COLO829 (cell line): Measurements from ENCODE around the gene SHROOM3.

Experiments
- DNase-seq: peaks from one replicate; pipeline ENCODE4 v3.0.0; 2012; ENCODE audit warnings: low spot score

SHROOM3 gene

DNA sequence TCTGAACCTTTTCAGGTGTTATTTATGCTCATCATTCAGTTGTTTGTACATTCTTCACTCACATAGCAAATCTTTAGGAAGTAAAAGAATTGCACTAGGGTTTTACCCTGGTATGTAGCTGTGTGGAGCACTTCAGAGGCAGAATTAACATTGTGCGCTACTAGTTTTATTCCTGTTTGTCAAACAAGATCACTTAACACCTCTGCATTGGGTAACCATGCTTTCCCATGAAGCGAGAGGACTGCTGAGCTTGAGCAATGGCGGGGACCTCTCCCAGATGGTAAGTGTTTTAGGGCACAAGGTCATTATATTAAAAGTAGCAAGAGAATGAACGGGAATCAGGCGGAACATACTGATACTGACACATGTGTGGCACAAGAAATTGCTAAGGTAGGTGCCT lies 59.2 kb downstream of the SHROOM3 start:
- no peak for DNase-seq

DNA sequence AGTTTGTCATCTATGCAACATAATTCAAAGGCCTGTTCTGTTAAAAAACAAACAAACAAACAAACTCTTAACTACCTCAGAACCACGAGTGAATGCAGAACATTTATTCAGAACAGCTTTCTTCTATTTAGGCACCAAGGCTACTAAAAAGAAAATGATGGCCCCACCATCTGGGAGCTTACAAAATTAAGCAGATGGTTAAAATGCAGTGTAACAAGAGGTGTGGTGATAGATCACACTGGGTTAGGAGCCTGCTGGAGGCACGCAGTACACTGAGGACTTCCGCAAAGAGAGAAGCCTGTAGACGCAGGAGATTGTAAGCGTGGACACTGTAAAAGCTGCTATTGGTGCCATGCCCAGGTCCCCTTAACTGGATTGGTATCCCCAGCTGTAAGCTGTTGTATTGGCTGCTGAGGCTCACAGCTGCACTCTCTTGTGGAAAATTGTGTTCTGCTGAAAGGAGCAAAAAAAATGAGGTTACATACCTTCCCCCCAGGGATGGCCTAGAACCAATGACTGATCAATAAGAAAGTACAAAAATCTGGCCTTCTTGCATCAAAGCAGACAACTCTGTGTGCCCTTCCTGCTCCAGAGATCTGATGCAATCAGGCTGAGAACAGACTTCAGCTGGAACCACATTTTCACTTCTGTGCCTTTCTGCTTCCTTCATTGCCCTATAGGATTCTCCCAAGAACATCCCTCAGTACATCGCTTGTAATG lies 60.0 kb downstream of the SHROOM3 start:
- DNase-seq = no peak

DNA sequence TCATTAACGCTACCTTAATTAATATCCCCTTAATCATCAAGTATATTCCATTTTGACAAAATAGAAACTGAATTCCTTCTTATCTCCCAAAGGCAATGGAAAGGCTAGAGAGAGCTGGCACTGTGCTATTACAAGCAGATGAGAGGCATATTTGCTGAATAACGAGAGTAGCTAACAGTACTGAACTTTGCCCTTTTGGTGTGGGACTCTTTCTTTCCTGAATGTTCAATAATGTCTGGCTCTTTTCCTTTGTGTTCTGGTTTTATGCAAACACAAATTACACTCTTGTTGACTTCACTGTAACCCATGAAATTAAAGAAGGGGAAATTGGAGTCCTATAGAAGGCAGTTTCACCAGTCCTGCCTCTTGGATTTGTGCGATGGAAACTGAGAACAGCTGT lies 63.5 kb downstream of the SHROOM3 start:
- DNase-seq = no peak

DNA sequence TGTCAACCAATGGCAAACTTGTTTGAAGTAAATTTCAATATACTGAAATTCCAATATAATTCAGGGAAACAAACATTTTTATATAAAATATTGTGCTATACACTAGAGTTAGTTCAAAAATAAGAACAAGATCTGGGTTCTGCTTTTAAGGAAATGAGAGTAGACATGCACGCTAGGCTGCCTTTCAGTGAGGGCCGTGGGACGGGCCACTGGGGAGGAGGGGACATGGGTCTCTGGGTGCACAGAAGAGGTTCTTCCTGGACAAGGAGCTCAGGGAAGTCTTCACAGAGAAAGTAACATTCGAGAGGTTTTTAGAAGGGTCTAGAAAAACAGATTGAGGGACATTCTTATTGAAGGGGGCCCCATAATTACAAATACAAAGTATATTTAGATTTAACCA lies 64.4 kb downstream of the SHROOM3 start:
- no peak for DNase-seq

DNA sequence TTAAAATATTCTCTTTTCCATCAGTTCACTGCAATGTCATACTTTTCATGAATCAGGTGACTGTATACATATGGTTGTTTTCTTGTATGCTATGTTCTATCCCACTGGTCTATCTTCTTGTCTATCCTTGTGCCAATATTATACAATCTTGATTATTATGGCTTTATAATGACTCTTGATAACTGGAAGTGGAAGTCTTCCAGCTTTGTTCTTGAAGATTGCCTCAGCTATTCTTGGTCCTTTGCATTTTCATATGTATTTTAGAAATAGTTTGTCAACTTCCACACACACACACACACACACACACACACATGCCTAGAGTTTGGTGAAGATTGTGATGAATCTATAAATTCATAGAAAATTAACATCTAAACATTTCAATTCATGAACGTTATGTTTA lies 67.9 kb downstream of the SHROOM3 start:
- DNase-seq = no peak

DNA sequence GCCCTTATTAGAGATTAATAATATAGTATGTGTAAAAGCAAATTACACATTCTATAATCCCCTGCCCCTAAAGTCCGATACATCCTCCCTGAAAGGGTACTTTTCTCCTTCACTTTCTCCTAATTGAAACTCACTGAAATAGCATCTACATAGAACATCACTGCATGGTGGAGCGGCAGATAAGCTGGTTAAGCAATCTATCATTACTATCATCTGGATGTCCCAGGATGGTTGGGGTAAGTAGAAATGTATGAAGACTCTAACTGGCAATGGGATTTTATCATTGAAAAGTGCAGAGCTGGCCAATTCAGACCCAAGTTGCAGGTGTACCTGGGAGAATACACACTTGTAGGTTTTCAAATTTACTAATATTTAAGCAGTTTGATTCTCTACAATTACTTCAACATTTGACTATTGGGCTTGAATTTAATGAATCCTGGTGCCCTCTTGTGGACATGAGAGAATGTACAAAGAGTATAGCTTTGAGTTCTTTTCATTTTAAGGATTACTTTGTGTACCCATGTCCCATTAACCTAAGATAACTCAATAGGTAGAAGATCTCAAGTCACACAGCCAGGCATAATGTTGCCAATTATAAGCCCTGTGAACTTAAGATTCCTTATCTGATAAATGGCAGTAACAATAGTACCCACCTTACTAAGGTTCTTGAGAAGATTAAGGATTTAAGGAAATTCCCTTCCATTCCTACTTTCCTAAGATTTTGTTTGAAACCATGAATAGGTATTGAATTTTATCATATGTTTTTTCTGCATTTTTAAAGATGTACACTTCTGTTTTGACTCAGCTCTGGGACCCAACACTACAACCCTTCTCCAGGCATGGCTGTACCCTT lies 69.8 kb downstream of the SHROOM3 start:
- peak; percentile 84 for DNase-seq

DNA sequence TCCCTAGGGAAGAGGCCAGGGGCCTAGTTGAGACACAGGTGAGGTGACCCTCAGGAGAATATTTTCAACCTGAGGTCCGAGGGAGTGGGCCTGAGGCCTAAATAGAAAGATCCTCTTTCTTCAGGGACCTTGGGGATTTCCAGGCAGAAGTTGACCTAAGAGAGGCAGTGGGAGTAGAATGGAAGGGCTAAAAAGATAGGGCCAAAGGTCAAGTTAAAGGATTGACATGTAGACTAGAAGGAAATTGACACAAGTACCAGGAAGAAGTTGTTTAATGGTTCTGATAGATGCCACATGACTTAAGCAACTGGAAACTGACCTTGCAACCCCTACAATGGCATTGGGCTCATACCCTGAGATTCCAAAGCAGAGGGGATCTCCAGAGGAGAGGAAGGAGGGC lies 76.9 kb downstream of the SHROOM3 start:
- DNase-seq = no peak

DNA sequence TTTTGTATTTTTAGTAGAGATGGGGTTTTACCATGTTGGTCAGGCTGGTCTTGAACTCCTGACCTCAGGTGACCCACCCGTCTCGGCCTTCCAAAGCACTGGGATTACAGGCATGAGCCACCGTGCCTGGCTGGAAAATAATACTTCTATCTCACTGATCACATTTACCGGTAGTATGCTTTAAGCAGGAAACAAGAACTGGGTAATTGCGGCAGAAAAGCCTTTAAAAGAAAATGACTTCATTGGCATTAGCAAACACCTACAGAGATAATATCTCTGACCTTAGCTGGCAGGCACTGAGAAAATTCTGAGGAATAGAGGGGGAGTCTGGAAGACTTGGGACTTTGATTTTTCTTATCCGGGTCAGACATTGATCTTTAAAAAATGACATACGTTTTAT lies 78.5 kb downstream of the SHROOM3 start:
- no peak for DNase-seq

DNA sequence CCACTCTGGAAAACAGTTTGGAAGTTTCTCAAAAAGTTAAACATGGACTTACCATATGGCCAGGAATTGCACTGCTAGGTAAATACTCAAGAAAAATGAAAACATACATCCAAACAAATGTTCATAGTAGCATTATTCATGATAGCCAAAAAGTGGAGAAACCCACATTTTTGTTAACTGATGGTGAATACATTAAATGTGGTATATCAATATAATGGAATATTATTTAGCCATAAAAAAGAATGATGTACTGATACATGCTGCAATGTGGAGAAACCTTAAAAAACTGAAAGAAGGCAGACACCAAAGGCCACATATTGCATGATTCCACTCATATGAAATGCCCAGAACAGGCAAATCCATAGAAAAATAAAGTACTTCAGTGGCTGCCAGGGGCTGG lies 79.1 kb downstream of the SHROOM3 start:
- DNase-seq = no peak

DNA sequence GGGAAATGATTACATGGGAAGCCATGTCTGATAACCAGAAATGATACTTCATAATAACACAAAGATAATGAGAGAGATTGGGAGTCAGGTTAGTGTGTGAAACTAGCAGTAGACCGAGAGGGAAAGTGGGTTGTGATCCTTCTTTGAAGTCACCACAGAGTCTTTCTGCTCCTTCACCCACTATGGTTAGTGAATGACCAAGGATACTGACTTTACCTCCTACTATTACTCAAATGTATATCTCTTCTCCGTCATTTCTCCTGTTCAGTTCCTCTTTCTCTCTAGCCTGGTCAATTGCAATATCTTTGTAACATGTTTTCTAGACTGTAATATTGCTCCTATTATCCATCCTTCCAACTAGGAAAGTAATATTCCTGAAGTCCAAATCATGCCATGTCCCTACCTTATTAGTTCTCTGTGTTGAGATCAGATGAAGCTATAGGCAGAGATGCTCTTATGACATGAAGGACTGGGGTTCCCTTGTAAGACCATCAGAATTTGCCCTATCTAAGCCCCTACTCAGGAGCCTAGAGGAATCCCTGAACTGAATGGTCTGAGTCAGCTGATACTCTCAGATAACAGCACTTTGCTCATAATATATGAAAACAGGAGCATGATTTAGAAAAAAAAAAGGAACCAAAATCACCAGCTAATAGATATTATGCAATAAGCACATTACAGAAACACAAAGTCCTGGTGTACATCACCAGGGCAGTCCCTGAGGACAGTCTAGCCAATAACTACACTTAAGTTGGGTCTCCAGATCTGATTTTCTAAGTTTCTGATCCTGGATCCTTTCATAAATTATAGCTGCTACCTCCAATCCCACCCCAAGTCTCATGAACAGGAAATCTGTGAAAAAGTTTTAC lies 81.2 kb downstream of the SHROOM3 start:
- no peak for DNase-seq

DNA sequence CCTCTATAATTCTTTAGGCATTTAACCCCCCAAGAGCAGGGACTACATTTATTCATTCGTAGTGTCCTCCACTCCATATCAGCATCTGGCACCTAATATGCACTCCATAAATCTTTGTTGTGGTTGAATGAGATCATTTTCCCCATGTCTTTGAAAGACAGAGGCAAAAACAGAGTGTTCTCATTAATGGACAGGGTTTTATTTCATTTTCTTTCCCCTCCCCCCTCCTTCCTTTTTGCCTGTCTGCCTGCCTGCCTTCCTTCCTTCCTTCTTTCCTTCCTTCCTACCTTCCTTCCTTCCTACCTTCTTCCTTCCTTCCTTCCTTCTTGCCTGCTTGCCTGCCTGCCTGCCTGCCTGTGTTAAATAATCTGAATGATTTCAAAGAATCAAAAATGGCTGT lies 83.2 kb downstream of the SHROOM3 start:
- DNase-seq = no peak

DNA sequence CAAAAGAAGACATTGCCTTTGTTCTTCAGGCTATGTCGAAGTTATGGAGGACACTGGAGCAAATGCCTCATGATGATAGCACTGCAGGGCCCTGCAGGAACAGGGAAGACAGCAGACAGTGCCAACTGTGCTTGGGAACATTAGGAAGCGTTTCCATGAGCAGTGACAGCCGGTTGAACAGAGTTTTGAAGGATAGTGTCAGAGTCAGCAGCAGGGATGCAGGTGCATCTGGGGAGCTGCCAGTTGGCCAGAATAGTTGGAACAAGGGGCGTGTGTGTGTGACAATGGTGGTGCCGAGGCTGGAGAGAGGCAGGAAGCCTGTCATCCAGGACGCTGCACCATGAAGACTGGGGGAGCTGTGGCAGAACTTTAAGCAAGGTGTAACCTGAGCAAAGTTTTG lies 88.6 kb downstream of the SHROOM3 start:
- DNase-seq = no peak

DNA sequence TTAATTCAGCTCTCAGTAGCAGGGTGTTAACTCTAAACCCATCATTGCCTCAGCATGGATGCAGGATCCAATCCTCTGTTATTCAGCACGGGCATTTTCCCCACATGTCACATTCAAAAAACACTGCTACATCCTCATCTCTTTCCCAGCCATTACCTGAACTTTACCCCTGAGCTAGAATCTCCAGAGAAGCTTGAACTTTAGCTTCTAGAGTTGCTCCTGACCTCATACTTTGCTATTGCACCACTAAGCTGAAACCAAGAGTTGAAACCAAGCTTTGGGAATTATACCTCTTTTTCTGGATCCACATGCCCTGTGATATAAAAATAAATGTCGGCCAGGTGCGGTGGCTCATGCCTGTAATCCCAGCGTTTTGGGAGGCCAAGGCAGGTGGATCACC lies 90.7 kb downstream of the SHROOM3 start:
- DNase-seq = no peak

DNA sequence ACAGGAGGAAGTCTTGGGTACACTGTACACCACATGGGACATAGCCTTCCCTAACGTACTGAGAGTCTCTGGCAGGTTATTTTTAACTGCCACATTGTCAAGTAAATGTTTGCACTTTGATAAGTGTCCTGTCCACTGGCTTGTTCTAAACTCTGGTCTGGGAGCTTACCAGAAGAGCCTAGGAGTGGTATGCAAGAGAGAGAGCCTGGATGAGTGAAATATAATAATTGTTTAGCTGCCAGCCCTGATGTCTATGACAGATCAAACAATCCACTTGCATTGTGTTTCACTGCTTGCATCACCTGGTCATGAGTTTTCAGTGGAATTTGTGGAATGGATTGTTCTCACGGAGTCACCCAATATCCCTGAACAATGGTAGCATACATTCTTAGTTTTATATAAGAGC lies 91.6 kb downstream of the SHROOM3 start:
- peak; percentile 84 for DNase-seq

DNA sequence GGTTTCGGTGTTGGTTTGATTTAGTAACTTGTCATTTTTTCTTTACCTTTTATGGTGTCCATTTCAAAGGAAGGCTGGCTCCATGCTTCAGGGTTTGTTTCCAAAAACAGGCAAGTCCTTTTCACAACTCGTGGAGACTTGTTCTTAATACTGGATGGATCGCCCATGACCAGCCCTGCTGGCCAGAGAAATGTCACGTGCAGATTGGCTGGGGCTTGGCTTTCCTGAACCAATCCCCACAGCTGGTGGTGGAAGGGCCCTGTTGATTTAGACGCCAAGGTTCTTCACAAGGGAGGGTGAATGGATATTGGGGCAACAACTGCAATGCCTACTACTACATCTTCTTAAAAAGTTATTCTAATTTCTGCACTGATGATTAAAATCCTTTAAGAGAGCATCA lies 92.6 kb downstream of the SHROOM3 start:
- DNase-seq = no peak

DNA sequence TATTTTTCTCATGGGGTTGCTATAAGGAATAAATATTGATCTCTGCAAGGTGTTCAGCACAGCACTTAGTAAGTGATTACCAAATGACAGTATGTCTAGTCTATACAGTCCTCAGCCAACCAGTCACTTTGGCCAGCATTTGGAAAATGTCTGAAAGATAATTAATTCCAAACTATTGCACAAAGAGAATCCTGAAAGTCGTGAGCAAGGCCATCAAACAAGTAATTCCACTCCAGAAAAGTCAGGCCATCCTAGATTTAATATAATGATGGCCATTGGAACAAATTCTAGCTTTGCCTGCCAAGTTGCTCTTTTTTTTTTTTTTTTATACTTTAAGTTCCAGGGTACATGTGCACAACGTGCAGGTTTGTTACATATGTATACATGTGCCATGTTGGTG lies 96.6 kb downstream of the SHROOM3 start:
- DNase-seq = no peak

DNA sequence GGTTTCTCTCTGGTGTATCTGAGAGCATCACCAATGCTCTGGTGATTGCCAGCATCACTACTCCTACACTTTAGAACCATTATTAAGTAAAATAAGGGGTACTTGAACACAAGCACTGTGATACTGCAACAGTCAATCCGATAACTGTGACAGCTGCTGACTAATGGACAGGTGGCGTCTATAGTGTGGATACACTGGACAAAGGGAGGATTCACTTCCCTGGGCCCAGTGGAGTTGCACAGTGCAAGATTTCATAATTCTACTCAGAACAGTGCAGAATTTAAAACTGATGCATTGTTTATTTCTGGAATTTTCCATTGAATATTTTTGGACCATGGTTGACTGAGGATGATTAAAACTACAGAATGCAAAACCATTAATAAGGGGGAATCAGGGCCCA lies 97.8 kb downstream of the SHROOM3 start:
- DNase-seq = no peak

DNA sequence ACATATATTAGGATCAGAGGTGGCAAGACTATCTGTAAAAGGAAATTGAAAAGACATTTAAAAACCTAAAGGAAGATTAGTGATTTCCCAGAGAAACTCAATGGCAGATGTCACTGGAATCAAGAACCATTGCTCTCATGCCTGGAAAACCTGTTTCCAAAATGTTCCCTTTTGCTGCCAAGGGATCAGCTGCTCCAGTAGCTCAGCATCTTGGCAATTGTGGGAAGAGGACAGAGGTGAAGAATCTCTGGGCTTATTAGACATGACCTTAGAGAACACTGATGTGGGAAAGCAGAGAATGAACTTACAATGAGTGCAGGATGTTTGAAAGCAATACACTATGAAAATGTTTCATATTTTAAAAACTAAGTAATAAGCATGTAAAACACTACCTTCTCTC lies 98.3 kb downstream of the SHROOM3 start:
- DNase-seq = no peak

DNA sequence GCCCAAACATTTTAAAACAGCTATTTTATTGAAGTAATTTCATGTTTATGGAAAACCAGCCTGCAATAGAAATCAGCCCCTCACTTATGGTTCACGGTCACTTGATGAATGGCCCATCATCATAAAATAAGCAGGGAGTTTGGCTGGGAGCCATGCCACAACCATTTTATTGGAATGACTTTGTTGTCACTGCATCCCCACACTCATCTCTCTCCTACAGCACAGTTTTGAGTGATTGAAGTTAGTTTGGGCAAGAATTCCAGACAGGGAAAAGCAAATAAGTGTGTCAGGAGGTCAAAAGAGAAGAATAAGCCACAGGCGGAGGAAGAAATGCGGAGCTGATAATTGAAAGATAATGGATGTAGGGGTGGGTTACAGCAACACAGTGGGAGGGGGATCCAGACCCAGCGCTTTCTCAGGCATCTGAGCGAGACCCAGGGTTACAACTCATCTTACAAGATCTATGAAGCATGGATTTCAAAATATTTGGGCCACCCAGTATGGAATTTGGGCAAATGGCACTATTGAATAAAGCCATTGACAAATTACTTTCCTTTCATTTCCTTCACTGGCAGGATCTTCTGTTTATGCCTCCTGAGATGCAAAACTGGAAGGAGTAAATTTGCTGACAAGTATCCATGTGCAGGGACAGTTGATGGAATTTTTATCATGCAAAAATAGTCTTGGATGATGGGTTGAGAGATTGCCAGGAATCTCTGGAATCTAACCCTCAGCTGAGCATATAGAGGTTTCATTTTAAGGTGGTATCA lies 100.8 kb downstream of the SHROOM3 start:
- no peak for DNase-seq

DNA sequence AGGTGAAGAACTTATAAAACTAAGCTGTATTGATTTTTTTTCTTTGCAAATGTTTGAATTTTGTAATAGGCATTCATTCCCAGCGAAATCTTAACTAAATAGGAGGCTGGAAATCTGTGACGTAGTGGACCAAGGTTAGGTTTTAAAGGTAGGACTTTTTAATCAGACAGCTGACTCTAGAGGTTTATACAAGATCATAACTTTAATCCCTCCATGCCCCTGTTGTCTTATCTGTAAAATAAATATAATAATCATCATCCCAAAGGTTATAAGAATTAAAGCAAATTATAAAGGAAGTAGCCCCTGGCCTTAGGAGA lies 101.3 kb downstream of the SHROOM3 start:
- no peak for DNase-seq

DNA sequence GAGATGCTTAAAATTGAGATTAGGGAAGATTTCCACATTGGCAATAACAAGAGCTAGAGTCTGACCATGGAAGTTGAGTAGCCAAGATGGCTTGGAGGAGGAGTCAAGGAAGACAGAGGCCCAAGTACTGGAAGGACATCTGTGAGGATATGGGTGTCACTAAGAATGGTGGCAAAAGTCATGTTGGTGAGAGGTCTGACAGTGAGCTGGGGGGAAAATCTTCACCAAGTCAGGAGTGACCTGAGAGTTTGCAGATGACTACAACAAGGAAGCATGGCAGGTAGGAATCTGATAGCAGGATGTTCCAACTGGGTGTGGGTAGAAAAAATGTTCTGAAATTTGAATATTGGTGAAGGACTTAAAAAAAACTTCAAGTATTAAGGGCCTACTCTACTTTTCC lies 103.3 kb downstream of the SHROOM3 start:
- DNase-seq = no peak

DNA sequence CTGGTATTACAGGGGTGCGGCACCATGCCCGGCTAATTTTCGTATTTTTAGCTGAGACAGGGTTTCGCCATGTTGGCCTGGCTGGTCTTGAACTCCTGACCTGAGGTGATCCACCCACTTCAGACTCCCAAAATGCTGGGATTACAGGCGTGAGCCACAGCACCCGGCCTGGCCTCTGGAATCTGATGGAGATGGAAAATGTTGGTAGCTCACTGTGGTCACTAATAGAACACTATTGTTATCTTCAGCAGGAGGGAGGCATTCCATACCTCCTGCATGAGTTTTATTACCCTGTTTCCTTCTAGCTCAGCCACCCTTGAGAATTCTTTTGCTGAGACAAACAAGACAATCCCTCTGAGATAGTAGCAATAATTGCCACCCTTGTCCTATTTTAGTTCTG lies 105.0 kb downstream of the SHROOM3 start:
- DNase-seq = no peak
